Lower leg skin (tissue), 3 donors: ENCODE data around the gene STT3B.

Experiments used
- POLR2A ChIP-seq, 2 donors: fragments of 450-650 bp; IDR thresholded peaks; one replicate each; pipeline ENCODE4 v1.6.1; 2016 to 2017; ENCODE audit warnings: antibody characterized with exemption in 2 of 2, mild to moderate bottlenecking in 1 of 2, moderate library complexity in 1 of 2
- TF ChIP-seq, protein P1 (sequence below), 3 donors: fragments of 450-650 bp; IDR thresholded peaks; one replicate each; pipeline ENCODE4 v1.5.1; 2016; ENCODE audit warnings: antibody characterized with exemption in 3 of 3, mild to moderate bottlenecking in 3 of 3, moderate library complexity in 2 of 3

DNA sequence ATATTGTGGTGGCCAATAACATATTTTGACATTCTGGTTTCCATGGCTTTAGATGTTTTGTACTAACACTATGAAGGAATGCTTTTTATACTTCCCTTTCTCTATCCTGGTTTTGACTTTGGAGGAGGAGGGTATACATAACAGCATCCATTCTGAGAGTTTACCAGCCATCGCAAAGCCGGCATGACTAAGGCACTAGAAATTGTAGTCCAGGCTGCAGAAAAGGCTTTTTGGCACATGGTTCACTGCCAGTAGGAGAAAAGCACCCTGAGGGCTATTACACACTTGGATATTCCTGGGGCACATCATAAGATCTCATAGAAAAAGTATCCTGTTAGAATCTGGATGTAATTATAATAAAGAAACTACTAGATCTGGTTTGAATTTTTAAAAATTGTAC is 101.8 kb downstream of the STT3B start:
- TF ChIP-seq, protein P1, sequence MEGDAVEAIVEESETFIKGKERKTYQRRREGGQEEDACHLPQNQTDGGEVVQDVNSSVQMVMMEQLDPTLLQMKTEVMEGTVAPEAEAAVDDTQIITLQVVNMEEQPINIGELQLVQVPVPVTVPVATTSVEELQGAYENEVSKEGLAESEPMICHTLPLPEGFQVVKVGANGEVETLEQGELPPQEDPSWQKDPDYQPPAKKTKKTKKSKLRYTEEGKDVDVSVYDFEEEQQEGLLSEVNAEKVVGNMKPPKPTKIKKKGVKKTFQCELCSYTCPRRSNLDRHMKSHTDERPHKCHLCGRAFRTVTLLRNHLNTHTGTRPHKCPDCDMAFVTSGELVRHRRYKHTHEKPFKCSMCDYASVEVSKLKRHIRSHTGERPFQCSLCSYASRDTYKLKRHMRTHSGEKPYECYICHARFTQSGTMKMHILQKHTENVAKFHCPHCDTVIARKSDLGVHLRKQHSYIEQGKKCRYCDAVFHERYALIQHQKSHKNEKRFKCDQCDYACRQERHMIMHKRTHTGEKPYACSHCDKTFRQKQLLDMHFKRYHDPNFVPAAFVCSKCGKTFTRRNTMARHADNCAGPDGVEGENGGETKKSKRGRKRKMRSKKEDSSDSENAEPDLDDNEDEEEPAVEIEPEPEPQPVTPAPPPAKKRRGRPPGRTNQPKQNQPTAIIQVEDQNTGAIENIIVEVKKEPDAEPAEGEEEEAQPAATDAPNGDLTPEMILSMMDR (IDR thresholded peaks at IDR 0.05), result no peak
- no peak for TF ChIP-seq POLR2A (IDR thresholded peaks at IDR 0.05)
